Activated CD4-positive, alpha-beta T cell treated with anti-CD3 and anti-CD28 coated beads for 48 hours (primary cell): ENCODE data around the gene CCDC87.
A peak's percentile ranks its signal among the peaks of the same experiment; 100 is the strongest.
"Not testable (repeated sequence)": the region's sequence is repeated elsewhere in the genome, so short reads cannot be mapped to it uniquely, and the experiment has no call there.

Experiments used
- DNase-seq: peaks from one replicate; pipeline ENCODE4 v3.0.0-alpha.2; 2020

CCDC87 gene

DNA sequence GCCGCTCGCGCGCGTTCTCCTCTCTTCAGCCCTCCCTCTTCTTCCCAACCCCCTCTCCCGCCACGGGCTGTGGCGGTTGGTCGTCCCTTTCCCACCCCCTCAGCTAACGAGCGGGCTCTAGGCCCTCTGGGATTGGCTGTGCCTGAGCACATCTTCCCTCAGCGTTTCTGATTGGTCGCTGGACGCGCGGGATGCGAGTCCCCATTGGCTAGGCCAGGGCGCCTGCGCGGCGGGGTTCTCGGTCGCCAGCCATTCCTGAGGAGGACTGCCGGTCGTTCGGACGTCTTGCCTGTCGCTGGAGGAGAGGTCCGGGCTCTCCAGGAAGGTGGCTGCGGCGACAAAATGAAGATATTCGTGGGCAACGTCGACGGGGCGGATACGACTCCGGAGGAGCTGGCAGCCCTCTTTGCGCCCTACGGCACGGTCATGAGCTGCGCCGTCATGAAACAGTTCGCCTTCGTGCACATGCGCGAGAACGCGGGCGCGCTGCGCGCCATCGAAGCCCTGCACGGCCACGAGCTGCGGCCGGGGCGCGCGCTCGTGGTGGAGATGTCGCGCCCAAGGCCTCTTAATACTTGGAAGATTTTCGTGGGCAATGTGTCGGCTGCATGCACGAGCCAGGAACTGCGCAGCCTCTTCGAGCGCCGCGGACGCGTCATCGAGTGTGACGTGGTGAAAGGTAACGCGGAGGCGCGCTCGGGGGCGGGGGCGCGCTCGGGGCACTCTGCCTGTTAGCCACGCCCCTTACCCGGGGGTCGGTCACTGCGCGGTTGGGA lies 23.7 kb upstream of the CCDC87 start, which contains the start of gene RBM14:
Gene RBM14, plus strand, starts transcription at position 252 of the 776 bp plus-strand sequence. Its CDS starts 91 bp downstream, at position 343.
- DNase-seq, result peak; percentile 99

DNA sequence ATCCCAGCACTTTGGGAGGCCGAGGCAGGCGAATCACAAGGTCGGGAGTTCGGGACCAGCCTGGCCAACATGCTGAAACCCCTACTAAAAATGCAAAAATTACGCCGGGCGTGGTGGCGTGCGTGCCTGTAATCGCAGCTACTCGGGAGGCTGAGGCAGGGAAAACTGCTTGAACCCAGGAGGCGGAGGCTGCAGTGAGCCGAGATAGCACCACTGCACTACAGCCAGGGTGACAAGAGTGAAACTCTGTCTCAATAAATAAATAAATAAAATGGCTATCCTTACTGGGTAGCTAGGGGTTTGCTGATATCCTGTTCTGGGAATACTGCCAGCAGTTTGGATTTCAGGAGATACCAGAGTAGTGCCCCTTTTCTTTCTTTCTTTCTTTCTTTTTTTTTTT lies 21.2 kb upstream of the CCDC87 start:
- DNase-seq, result no peak

DNA sequence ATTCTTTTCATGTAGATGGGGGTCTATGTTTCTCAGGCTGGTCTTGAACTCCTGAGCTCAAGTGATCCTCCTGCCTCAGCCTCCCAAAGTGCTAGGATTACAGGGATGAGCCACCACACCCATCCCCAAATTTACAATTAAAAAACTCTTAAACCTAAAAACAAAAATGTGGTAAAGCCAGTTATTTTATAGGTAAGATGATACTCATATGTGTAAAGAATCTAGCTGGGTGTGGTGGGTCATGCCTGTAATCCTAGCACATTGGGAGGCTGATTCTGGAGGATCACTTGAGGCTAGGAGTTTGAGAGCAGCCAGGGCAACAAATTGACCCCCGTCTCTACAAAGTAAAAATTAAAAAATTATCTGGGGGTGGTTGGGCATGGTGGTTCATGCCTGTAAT lies 19.6 kb upstream of the CCDC87 start:
- DNase-seq, result no peak

DNA sequence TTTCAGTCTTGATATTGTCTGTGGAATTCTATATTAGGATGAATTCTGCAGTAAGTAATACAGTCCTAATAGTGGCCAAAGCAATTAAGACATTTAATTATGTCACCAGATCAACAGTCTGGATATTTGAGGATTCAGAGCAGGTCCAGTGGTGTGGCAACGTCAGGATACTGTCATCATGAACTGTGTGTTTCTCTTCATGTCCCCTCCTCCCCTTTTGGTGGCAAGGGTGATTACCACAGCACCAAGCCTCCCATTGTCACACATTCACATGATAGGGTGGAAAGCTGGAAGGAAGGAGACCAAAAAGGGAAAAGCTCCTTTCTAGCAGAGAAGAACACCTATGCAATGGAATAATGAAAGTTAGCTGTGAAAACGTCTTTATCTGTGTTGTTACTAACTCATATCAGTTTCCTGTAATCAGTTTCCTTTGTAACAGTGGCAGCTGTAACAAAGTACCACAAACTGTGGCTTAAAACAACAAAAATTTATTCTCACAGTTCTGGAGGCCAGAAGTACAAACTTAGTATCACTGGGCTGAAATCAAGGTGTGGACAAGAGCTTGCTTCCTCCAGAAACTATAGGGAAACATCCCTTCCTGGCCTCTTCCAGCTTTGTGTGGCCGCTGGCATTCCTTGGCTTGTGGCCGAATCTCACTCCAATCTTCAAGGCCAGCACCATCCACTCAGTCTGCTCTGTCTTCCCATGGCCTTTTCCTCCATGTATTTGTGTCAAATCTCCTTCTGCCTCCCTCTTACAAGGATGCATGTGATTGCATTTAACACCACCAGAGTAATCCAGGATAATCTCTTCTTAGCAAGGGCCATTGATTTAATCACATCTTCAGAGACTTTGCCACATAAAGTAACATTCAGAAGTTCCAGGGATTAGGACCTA lies 17.1 kb upstream of the CCDC87 start:
- DNase-seq, result no peak

DNA sequence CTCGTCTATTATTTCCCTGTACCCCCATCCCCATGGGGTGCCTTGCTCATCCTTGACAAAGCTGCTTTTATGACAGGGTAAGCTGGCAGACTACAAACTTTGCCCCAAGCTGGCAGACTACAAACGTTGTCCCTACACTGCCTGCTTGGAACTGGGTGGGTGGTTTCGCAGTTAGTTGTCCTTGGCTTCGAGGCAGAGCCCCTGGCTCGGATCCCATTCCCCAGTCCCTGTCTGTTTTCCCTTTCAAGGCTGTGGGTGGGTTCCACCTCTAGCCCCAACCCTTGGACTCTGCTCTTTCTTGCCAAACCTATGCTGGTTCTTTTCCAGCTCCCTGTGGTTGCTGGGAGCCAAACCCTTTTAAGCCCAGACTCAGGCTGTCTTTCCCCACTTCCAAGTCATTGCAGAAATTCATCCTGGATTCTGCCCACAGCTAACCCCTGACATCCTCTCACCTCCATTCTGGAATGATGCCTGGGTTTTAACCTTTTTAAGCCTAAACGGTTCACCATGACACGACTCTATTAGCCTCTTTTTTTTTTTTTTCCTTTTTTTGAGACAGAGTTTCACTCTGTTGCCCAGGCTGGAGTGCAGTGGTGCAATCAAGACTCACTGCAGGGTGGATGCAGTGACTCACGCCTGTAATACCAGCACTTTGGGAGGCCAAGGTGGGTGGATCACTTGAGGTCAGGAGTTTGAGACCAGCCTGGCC lies 14.4 kb upstream of the CCDC87 start:
- DNase-seq, result no peak

DNA sequence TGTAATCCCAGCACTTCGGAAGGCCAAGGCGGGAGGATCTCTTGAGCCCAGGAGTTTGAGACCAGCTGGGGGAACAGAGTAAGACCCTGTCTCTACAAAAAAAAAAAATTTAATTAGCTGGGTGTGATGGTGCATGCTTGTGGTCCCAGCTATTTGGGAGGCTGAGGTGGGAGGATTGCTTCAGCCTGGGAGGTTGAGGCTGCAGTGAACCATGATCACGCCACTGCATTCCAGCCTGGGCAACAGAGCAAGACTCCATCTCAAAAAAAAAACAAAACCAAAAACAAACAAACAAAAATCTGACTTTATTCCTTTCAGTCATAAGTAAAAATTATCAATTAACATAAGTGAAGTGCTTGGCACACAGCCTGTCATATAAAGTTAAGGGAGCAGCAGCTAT lies 13.7 kb upstream of the CCDC87 start:
- DNase-seq, result not testable (repeated sequence)

DNA sequence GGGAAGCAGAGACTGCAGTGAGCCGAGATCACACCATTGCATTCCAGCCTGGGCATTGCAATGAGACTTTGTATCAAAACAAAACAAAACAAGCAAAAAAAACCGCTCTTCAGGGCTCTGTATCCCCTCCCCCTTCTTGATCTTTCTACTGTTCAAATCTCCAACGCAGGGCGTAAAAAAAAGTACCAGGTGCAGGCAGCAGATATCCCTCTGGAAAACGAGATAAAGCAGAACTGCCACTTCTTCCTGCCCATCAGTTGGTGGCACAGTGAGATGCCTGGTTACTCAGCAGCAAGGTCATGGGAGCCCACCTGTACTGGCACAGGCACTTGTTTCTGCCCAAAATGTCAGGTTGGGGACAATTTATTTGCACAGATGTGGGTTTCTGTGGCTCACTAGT lies 11.3 kb upstream of the CCDC87 start:
- DNase-seq, result no peak

DNA sequence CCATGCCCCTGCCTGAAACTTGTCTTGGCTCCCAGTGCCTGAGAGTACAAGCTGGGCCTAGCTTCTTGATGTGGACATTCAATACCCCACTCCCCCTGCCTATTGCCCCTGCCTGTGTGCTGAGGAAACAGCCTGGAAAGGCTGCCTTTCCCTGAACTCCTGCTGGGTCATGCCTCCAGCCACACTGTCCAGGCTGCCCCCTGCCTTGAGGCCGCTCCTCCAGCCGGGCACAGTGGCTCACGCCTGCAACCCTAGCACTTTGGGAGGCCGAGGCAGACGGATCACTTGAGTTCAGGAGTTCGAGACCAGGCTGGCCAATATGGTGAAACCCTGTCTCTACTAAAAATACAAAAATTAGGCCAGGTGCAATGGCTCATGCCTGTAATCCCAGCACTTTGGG lies 10.2 kb upstream of the CCDC87 start:
- no peak for DNase-seq

DNA sequence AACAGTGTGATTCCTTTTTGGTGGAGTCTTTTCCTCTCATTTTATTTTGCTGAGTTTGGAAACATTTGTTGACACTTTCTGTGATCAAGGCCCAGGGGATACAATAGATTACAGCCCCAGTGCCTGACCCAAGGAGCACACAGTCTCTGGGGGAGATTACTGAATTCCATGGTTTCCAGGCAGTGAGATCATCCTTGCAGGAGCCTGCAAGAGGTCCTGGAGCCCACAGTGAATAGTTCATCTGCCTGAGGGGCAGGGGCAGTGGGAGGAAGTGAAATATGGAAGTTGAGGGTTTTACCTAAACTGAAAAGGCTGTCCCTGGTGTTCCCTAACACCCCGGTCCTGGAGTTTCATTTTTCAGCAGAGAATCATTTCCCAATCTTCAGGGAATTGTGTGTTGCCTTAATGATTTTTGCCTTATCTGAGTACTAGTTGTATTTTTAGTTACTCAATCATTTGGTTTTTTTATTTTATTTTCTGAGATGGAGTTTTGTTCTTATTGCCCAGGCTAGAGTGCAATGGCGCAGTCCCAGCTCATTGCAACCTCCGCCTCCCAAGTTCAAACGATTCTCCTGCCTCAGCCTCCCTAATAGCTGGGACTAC lies 7.9 kb upstream of the CCDC87 start:
- no peak for DNase-seq

DNA sequence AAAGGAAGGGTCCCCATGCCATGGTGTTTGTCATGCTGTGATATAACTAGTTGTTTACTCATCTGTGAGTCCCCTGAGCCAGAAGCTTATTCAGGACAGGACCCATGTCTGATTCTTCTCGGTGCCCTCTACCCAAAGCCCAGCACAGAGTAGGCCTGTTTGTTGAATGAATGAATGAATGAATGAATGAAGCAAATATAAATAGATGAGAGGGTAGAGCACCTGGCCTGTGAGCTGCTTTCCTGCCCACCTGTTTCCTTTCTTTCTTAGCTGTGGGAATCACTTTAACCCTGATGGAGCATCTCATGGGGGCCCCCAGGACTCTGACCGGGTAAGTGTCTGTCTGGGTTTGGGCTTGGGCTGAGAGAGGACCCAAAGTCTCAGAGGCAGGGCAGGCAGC lies 7.4 kb upstream of the CCDC87 start:
- no peak for DNase-seq

DNA sequence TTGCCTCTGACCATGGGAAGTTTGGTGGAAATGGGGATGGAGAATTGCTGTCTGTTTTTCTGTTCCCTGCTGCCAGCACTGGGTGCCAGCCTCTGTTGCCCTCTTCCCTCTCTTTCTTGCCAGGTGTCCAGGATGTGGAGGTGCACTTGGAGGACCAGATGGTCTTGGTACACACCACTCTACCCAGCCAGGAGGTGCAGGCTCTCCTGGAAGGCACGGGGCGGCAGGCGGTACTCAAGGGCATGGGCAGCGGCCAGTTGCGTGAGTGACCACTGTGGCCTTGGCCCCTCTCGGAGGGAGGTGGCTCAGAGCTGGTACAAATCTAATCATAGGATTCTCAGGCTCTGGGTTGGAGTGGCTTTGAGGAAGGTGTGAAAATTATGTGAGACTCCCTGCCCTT lies 6.1 kb upstream of the CCDC87 start:
- DNase-seq, result no peak

DNA sequence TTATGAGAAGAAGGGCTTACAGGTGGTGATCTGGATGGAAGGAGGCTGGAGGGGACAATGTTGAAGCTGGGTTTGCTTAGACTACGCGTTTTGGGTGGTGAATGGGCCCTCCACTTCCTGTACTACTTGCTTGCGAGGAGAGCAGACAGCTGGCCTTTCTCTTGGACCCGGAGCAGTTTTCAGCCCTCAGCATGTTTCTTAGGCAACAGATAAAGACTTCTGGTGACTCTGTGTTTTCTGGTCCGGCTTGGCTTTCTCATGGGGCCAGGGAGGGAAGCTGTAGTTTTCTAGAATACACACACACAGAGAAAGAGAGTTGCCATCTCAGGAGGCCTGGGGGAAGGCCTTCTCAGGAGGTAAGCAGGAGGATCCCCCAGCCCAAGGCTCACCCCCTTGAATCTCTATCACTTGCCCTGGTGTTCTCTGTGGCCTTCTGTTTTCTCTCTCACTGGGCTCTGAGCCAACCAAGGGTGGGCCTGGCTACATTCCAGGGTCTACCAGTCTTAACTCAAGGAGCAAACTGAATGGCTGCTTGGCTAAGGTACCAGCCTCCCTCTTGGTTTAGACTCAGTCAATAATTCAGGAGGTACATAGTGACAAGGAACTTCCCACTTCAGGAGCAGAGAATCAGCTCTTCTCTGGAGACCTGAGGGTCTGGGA lies 2.5 kb upstream of the CCDC87 start:
- peak; percentile 17 for DNase-seq

DNA sequence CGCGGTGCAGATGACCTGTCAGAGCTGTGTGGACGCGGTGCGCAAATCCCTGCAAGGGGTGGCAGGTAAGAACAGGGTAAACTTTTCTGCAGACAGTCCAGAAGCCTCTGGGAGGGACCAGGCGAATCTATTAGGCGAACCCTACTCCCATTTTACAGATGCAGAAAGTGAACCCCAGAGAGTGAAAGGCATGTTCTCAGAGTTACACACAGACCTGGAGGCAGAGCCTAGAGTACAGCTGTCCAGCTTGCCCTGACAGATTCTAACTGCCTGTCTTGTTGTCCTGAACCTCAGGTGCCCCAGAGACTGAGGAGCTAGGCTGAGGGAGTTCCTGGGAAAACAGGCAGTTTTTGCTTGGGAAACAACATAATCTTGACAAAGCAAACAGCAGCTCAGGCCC lies 787 bp upstream of the CCDC87 start:
- no peak for DNase-seq

DNA sequence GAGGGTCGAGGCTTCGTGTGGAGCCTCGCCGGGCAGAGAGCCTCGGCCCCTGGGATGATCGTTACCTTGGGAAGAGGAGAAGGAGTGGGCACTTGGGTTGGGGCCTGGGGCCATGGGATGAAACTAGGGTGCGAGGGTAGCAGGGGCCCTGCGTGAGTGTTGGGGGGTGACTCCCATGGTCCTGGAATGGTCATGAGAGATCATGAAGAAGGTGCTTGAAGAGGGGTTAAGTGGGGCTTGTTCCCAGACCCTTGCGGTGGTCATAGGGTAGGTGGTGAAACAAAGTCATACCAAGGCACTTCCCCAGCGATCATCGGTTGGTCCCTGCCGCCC lies 406 bp upstream of the CCDC87 start:
- no peak for DNase-seq

DNA sequence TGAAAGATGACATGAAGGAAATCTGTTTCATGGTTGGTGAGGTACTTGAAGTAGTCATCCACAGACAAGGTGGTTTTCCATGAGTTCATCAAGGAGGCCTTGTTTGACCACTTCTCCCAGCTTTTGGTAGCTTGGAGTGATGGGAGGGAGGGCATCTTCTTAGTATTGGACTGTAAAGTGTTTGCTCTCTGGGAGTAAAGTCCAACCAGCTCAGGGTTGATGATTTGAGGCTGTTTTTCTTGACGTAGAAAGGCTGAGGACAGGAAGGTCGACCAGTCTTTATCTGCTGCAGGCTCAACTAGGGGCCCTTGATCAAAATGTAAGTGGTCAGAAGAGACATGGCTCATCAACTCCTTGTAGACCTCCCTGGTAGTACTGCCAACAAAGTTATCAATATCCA lies 1.7 kb downstream of the CCDC87 start:
- DNase-seq, result no peak

DNA sequence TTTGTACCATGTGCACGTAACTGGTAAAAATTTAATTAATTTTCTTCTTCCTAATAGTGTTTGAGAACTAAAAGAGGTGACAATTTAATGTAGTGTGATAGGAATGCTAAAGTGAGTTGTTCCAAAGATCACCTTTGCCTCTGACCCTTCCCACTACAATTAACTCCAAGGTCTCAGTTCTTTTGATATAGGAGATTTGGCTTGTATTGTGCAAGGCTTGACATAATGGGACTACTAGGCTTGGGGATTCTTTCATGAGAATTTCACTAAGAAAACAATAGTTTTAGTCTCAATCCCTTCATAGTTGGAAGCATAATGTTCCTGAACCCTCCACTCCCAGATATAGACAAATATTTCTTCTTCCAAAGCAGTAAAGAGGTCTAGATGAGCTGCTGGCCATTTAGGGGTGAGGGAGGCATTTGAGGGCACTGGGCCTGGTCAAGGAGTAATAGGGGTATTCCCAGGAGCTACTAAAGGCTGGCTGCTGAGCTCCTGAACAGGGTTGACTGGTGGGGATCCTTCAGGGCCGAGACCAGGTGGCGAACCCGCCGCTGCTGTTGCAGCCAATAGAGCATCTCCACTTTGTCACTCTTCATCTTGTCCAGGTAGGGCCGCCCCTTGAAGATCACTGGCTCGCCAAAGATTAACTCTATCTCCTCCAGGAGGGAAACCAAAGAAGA lies 2.7 kb downstream of the CCDC87 start:
- DNase-seq, result no peak

DNA sequence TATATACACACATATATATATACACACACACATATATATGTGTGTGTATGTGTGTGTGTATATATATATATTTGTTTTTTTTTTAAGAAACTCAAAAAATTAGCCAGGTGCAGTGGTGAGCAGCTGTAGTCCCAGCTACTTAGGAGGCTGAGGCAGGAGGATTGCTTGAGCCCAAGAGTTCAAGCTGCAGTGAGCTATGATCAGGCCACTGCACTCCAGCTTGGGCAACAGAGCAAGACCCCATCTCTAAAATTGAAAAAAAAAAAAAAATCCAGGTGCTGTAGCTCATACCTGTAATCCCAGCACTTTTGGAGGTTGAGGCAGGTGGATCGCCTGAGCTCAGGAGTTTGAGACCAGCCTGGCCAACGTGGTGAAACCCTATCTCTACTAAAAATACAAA lies 3.5 kb downstream of the CCDC87 start:
- not testable (repeated sequence) for DNase-seq

DNA sequence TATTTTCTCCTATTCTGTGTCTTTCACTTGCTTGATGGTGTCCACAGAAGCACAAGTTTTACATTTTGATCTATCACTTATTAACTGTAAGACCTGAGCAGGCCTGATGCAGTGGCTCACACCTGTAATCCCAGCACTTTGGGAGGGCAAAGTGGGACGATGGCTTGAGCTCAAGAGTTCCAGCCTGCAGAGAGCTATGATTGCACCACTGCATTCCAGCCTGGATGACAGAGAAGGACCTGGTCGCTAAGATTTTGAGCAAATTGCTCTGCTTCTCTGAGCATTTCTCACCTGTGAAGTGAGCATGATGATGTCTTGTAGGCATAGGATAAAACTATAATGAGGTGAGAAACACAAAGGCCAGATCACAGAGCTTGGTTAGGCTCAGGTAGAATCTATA lies 6.7 kb downstream of the CCDC87 start:
- DNase-seq, result no peak

DNA sequence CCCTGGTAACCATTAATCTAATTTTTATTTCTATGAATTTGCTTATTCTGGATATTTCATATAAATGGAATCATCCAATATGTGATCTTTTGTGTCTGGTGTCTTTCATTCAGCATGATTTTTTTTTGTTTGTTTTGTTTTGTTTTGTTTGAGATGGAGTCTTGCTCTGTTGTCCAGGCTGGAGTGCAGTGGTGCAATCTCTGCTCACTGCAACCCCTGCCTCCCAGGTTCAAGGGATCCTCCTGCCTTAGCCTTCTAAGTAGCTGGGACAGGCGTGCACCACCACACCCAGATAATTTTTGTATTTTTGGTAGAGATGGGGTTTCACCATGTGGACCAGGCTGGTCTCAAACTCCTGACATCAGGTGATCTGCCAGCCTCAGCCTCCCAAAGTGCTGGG lies 7.4 kb downstream of the CCDC87 start:
- DNase-seq, result not testable (repeated sequence)

DNA sequence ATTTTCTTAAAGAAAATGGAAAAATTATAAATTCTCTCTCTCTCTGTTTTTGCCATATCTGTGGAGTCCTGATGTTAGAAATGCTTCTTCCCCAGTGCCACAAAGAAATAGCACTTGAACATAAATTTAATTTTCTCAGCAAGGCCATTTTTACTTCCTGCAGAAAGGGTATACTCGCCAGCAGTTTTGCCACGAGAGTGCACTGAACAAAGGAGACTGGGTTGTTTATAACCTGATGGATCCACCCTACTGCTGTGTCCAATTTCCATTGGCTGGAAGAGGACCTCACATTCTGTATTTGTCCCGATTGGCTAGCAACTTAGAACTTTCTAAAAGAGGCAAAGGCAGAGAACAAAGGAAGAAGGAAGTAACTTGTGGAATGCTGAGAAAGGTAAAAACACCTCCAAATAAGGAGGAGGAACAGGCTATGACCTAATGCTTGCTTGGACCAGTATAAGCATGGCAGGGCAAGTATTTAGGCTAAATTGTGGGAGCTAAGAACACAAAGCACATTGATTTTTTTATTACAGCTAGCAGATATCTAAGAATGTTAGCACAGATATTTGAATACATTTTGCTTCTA lies 10.2 kb downstream of the CCDC87 start:
- DNase-seq, result not testable (repeated sequence)

DNA sequence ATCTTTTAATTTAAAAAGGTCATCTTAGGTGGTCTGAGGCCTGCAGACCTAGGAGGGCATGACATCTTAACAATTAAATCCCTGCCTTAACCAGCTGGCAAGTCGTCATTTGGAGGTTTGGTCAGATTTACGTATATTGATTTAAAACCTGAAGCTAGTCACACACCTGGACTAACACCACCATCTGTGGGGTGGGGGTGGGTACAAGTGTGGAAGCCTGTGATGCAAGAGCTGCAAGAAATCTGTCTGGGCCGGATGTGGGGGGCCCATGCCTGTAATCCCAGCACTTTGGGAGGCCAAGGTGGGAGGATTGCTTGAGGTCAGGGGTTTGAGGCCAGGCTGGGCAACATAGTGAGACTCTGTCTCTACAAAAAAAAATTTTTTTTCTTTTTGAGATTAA lies 11.6 kb downstream of the CCDC87 start:
- DNase-seq, result no peak

DNA sequence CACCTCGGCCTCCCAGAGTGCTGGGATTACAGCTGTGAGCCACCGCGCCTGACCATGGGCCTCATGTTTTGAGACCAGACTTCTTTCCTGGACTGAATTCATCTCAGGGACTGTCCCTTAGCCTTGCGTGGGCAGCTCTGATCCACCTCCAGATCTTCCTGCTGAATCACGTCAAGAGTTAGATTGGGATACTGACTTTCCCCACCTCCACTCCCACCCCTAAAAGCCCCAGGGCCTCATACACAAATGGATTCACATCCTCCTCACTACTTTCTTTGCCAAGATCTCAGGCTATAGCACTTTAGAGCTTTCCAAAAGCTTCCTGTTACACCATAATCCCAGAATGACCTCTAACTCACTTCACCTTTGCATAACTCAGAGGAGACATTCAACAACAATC lies 12.1 kb downstream of the CCDC87 start:
- no peak for DNase-seq
